Psoas muscle (tissue), 8 donors: ENCODE data around the gene TMED3. TPM values are rescaled to one million over a fixed set of nuclear protein-coding genes. Genes with fewer than 3 reads are reported as not detected.

Experiments
- ATAC-seq, 4 donors: fragments of 200-7000 bp; cut with Tn5 transposase; one replicate each; pipeline ENCODE4 v1.9.1; 2020; ENCODE audit warnings: moderate library complexity in 3 of 4, mild to moderate bottlenecking in 2 of 4
- DNase-seq, 2 donors: peaks; one replicate each; pipeline ENCODE4 v3.0.0-alpha.2; 2020
- H3K27ac ChIP-seq: fragments of 200-600 bp; one replicate; pipeline ENCODE4 v1.8.0; 2022
- H3K27me3 ChIP-seq, 3 donors: fragments of 200-600 bp in 1 of 3; one replicate each; pipeline versions ENCODE4 v1.6.1 to v1.8.0; 2013 to 2022; ENCODE audit warnings: low read length in 2 of 3, mild to moderate bottlenecking in 2 of 3, moderate library complexity in 1 of 3; ENCODE audit not compliant: insufficient read depth in 3 of 3
- H3K36me3 ChIP-seq, 2 donors: fragments of 200-600 bp in 1 of 2; one replicate each; pipeline versions ENCODE4 v1.6.1 to v1.8.0; 2013 to 2022; ENCODE audit warnings: low read depth in 1 of 2, mild to moderate bottlenecking in 1 of 2, moderate library complexity in 1 of 2; ENCODE audit not compliant: insufficient read depth in 1 of 2
- H3K4me1 ChIP-seq: fragments of 200-600 bp; one replicate; pipeline ENCODE4 v1.8.0; 2022
- H3K4me3 ChIP-seq: fragments of 200-600 bp; one replicate; pipeline ENCODE4 v1.8.0; 2022; ENCODE audit warnings: mild to moderate bottlenecking
- H3K9me3 ChIP-seq: fragments of 200-600 bp; one replicate; pipeline ENCODE4 v1.8.0; 2022
- CTCF ChIP-seq: fragments of 200-600 bp; IDR thresholded peaks from one replicate; pipeline ENCODE4 v1.8.0; 2022; ENCODE audit warnings: antibody characterized with exemption
- WGBS, 3 donors: extraction: QIAGEN DNeasy Blood & Tissue Kit; methylation state at CpG; one replicate each; pipeline versions ENCODE4 v1.1.6 to v1.1.7; 2013; 5-methylcytosine and 5-hydroxymethylcytosine counted together
- intact Hi-C, 2 donors: fragments of 100-400 bp; cut with DNase I; formaldehyde crosslinking; loops; one replicate each; pipeline versions ENCODE4 v1.11.0 to v1.14.2; 2022
- polyA plus RNA-seq, 3 donors: library from polyadenylated mRNA; stranded (reverse); fragments of 200-250 nt; gene quantifications; one replicate each; pipeline ENCODE4 v1.2.3, GENCODE V29; 2013
- total RNA-seq, 4 donors: library from RNA; stranded (reverse); fragmentation: NEBNext Ultra II Directional in 2 of 4; extraction: Animal tissue kit (Norgen Biotek cat#: 25700) in 2 of 4; gene quantifications; one replicate each; pipeline versions ENCODE4 v1.2.1 to v1.2.4, GENCODE V29; 2021 to 2023
- donor health status: healthy with polysubstance abuse.
- donor health status: DM: no; HTN: no; CAD: no; lungs with moderate emphysema.
- donor health status: Bipolar disorder and iron deficiency.
- donor health status: healthy.
- donor health status: DM: yes; HTN: yes; CAD: no.
- donor health status: DM: no; HTN: no; CAD: no.
- donor health status: DM: no; HTN: no; CAD: no.
- donor health status: DM: yes; HTN: yes; CAD: no.

TMED3 gene
- total and polyA plus RNA-seq, 7 donors, result 1.3 to 4.8 (median 2.9) TPM

DNA sequence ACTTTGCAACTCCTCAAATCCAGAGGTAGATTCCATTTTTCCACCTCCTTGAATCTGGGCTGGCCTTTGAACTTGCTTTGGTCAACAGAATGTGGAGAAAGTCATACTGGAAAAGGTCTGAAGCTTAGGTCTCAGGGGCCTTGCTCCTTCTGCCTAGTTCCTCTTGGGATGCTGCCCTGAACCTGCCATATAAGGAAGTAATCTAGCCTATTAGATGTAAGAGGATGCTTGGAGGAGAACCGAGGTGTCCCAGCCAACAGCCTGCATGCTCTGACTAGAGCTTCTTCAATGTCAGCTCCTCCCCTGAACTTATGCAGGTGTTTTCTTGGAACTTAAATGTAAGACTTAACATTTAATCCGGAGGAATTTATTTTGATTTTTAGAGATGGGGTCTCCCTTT is 2.0 kb upstream of the TMED3 start:
- no peak overlapping the region for H3K4me3 ChIP-seq
- H3K36me3 ChIP-seq, result no peaks in the 10 kb centered on the region
- no peak overlapping the region for H3K27ac ChIP-seq
- no peaks in the 10 kb centered on the region for H3K4me1 ChIP-seq
- no peaks in the 10 kb centered on the region for H3K9me3 ChIP-seq
- 32 to 44% (median 36%) methylated on average over 2 of the region's 2 CpGs for WGBS, 3 donors
- DNase-seq, result no peak
- no peak for TF ChIP-seq CTCF
- intact Hi-C loops, result no loop called here
- H3K27me3 ChIP-seq, result peaks cover 9 to 62% (median 15%) of the 10 kb centered on the region in 3 donors
- ATAC-seq, result no peak

DNA sequence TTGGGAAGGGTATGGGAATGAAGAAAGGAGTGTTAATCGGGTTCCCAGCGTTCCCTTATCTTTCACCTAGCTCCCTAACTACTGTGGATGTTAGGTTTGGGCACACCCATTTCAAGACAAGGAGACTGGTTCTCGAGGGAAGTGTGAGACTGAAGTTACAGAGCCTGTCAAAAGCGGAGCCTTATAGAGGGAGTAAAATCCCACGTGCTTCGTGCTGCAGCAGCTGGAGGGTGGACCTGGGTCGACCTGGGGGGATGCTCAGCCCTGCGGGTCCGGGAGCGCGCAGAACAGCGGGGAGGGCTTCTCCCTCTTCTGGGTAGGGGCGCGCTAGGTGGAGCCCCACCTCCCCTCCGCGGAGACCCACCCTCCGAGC is 314 bp upstream of the TMED3 start:
- ATAC-seq (peak in 1 of 4 donors; percentile 35), DNase-seq (no peak)
- Histone ChIP-seq H3K36me3 (no peaks in the 10 kb centered on the region), H3K27ac (no peak overlapping the region), H3K4me3 (peak overlapping the region; percentile 73), H3K9me3 (no peaks in the 10 kb centered on the region), H3K27me3 (peaks cover 0 to 49% (median 15%) of the 10 kb centered on the region in 3 donors), H3K4me1 (peaks cover 4% of the 10 kb centered on the region)
- intact Hi-C loops, result no loop called here
- WGBS, 3 donors, result 0 to 1% (median 1%) methylated on average over 12 to 14 of the region's 17 CpGs
- no peak for TF ChIP-seq CTCF

DNA sequence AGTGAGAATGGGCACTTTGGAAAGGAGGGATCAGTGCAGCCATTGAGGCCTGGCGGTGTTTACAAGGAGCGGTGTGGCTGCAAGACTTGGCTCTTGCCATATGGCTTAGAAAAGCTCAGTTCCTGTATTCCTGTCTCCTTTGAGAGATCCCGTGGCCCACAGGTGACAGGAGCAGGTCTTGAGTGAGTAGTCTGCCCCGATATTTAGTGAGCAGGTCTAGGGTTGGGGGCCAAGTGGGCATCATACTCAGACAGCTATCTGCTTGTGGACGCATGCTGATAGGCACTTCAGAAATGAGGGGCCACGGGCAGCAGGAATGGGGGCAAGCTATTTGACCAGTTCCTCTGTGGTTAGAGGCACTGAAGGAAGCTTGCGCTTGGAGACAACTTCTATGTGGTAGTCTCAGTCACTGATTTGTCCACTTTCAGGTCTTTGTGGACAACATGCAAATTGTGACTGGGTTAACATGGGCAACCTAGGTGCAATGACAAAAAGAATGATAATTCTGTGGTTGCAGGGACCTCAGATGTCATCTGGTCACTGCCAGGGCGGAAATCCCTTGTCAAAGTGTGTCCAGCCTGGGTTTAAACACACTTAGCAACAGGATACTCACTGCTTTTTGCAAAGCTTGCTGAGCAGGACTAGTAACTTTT is 1.1 kb downstream of the TMED3 start:
- TF ChIP-seq CTCF, result no peak
- ATAC-seq (no peak), DNase-seq (no peak)
- Histone ChIP-seq H3K4me3 (peak overlapping the region; percentile 73), H3K27me3 (peaks cover 0 to 46% (median 15%) of the 10 kb centered on the region in 3 donors), H3K4me1 (peaks cover 6% of the 10 kb centered on the region), H3K36me3 (no peaks in the 10 kb centered on the region), H3K9me3 (no peaks in the 10 kb centered on the region), H3K27ac (no peak overlapping the region)
- intact Hi-C loops, result no loop called here
- WGBS, 3 donors, result 71 to 73% (median 72%) methylated on average over 8 of the region's 8 CpGs

GRCh38 chr15:79314186-79314585 is 3.3 kb downstream of the TMED3 start:
- Histone ChIP-seq H3K27ac (no peak overlapping the region), H3K9me3 (no peaks in the 10 kb centered on the region), H3K4me1 (peaks cover 6% of the 10 kb centered on the region), H3K4me3 (no peak overlapping the region), H3K27me3 (peaks cover 0 to 34% (median 11%) of the 10 kb centered on the region in 3 donors), H3K36me3 (no peaks in the 10 kb centered on the region)
- DNase-seq (no peak), ATAC-seq (no peak)
- no peak for TF ChIP-seq CTCF
- intact Hi-C loops, result no loop called here
- 97 to 100% (median 98%) methylated on average over 1 of the region's 1 CpG for WGBS, 3 donors

- ATAC-seq, result no peak
- H3K9me3 ChIP-seq, result no peaks in the 10 kb centered on the region
- TF ChIP-seq CTCF, result no peak
- peaks cover 0 to 28% (median 11%) of the 10 kb centered on the region in 3 donors for H3K27me3 ChIP-seq
- no peaks in the 10 kb centered on the region for H3K36me3 ChIP-seq
- intact Hi-C loops, result no loop called here
- no peak overlapping the region for H3K4me3 ChIP-seq
- no peak overlapping the region for H3K27ac ChIP-seq
- 58 to 83% (median 72%) methylated on average over 6 of the region's 6 CpGs for WGBS, 3 donors
- DNase-seq, result no peak
- peaks cover 6% of the 10 kb centered on the region for H3K4me1 ChIP-seq
These were observed 3.9 kb downstream of the TMED3 start for GRCh38 chr15:79314811-79315210.
